Camera-type eye (tissue), 1 donor: ENCODE results near the gene SNAPIN. TPM values are rescaled to one million over a fixed set of nuclear protein-coding genes. Genes with fewer than 3 reads are reported as not detected.

Source experiments
- total RNA-seq: library from RNA; depleted of rRNA; stranded (reverse); fragments of >200 nt; gene quantifications from one replicate; pipeline ENCODE4 v1.2.3, GENCODE V29; 2014

The SNAPIN gene, protein sequence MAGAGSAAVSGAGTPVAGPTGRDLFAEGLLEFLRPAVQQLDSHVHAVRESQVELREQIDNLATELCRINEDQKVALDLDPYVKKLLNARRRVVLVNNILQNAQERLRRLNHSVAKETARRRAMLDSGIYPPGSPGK
- total RNA-seq = 43.6 TPM

GRCh38 chr1:153658400-153659174 is at the start of gene SNAPIN:
TSS of gene SNAPIN (plus strand) at chr1:153658703. CDS start at chr1:153658744, 41 bp downstream.

GRCh38 chr1:153612755-153613331 is 45.7 kb upstream of the SNAPIN start, which contains the start of gene S100A16:
TSS of gene S100A16 (minus strand) at chr1:153613137. CDS start at chr1:153608151, 4,986 bp downstream.

GRCh38 chr1:153616144-153616916 is 42.2 kb upstream of the SNAPIN start, which contains the start of gene S100A14:
TSS of gene S100A14 (minus strand) at chr1:153616325. CDS start at chr1:153615858, 467 bp downstream.

DNA sequence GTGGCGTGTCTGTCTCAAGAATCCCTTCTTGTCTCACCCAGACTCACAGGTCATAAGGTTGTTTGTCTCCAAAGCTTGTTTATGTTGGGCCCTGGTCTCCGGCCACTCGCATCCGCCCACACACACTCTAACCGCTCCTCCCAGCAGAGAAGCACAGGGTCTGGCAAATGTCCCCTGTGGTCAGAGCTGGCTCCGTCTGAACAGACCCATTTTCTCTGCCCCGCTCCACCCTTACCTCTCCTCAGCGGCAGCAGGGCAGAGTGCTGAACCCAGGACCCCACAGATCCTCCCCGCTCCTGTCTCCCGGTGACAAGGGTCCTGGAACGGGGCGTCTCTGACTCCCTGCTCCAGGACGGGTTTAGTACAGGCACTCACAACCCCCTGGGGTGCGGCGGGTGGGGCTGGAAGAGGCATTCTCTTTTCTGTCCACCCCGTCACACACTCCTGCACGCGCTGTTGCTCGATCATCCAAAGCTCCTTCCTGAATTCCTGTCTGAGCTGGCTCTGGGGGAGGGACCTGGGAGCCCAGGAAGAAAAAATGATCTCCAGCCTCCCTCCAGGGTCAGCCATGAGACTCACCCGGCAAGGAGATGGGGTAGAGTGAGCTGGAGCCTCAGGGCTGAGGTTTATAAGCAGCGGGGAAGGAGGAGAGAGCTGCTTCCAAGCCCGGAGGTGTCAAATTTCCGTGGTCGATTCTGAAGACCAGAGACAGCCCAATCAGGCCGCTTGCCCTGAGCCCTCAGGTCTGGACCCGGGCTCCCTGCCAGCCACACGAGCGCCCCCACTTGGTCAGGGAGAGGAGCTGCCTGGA is 31.4 kb upstream of the SNAPIN start, which contains the start of gene S100A13:
Gene S100A13 (minus strand): TSS at position 602 of the 811 bp plus-strand sequence. CDS start 1,033 bp downstream, outside the sequence.

DNA sequence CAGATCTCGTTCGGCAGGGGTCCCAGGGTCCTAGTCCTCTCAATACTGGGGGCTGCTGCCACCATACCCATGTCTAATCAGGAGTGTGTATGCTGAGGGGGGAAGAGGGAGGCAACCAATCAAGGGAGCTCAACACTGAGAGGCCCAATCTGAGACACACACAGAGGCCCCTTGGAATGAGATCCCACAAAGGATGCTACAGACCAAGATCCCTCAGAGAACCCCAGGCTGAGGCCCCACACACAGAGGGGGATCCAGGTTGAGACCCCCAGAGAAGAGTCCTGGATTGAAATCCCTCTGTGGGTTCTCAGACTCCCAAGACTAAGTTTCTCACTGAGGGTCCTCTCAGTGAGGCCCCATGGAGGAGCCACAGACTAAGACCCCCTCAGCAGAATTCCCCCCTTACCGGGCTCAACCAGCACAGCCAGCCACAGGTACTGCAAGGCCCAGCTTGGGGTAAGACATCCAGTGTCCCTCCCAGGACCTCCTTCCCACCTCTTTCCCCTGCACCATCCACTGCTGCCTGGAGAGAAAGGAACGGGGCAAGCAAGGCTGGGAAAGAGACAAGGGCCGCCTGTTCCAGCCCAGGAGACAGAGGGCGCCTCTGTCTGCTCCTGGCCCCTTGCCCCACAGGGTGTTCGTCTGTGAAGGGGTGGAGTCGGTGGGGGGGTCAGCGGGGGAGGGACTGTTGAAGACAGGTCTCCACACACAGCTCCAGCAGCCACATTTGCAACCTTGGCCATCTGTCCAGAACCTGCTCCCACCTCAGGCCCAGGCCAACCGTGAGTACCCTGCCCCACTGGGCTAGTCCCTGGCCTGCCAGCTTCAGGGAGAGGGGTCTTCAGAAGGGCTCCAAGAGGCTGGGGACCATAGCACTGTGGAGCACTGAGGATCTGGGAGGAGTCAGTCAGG is 30.5 kb upstream of the SNAPIN start, which contains the start of gene S100A1:
Gene S100A1 (plus strand): TSS at position 720 of the 912 bp plus-strand sequence. CDS start 2,088 bp downstream, outside the sequence.

DNA sequence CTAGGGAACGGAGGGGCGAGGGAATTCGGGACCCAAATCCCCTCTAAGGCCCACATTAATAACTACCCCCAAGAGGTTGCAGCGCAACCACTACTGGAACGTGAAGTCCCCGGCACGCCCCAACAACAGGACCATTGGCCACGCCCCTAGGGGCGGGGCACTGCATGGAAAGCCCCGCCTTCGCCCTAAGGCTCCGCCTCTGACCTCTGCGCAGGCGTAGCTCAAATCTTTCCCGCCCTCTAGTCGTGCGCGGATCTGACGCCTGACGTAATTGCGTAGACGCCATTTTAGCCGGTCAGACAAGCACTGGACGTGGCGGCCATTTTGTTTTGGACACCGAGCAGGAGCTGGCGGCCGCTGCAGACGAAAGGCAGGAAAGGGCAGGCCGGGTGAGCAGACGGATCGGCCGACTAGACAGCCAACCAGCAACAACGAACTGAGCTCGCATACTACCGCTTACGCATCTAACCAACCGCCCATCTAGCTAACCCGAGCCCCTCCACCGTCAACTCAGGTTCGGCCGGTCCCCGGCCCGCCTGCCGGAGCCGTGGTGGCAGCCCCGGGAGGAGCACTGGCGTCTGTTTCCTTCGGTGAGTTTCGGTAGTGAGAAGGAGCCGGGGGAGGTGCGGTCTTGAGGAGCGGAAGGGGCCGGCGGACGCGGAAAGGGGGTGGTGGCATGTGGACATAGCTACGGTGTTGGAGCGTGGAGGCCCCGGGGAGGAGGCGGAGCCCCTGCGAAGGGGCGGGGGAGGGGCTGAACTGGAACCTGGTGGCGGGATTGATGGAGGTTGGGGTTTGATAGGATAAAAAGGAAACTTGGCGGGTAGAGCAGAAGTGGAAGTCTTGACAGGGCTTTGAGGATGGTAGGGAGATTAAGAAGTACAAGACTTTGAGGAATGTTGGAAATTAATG is 24.5 kb upstream of the SNAPIN start, which contains the start of gene CHTOP:
Gene CHTOP (plus strand): TSS at position 313 of the 912 bp plus-strand sequence. CDS start 2,523 bp downstream, outside the sequence.

DNA sequence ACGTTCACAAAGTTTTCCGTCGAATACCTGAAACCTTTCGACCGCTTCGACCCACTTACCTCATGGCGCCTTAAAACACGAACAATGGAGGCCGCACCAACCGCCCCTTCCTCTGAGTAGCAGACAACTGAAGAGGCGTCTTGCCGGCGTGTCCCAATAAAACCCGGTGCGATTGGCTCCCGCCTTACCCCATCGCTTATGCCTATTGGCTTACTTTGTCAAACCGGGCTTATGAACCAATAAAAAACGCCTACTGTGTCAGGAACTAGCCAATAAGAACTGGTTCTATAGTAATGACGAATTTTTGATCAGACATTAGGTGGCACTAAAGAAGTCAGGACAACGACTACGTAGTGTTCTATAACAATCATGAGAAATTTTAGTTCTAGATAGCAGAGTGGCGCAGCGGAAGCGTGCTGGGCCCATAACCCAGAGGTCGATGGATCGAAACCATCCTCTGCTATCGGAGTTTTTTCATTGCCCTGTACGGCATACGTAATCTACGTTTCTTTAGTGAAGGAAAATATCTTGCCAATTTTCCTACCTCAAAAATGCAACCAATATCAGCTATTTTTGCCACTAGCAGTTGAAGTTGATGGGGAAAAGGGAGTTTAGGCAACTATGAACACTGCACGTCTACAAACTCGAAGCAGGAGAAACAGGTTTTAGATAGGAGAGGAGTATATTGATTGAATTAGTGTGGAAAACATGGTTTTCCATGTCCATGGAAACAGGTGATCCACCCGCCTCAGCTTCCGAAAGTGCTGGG is 12.5 kb downstream of the SNAPIN start, which contains the start of gene ILF2:
Gene ILF2 (minus strand): TSS at position 135 of the 769 bp plus-strand sequence. CDS start 71 bp downstream, at position 64.

DNA sequence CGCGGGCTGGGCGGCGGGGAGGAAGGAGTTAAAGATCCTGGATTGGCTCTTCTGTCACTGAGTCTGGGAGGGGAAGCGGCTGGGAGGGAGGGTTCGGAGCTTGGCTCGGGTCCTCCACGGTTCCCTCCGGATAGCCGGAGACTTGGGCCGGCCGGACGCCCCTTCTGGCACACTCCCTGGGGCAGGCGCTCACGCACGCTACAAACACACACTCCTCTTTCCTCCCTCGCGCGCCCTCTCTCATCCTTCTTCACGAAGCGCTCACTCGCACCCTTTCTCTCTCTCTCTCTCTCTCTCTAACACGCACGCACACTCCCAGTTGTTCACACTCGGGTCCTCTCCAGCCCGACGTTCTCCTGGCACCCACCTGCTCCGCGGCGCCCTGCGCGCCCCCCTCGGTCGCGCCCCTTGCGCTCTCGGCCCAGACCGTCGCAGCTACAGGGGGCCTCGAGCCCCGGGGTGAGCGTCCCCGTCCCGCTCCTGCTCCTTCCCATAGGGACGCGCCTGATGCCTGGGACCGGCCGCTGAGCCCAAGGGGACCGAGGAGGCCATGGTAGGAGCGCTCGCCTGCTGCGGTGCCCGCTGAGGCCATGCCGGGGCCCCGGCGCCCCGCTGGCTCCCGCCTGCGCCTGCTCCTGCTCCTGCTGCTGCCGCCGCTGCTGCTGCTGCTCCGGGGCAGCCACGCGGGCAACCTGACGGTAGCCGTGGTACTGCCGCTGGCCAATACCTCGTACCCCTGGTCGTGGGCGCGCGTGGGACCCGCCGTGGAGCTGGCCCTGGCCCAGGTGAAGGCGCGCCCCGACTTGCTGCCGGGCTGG is 20.2 kb downstream of the SNAPIN start, which contains the start of gene NPR1:
Gene NPR1 (plus strand): TSS at position 170 of the 818 bp plus-strand sequence. CDS start 421 bp downstream, at position 591.

Other genes with a start within 250 kb of the SNAPIN start
- gene S100A7A, start 242.2 kb upstream of the SNAPIN start, total RNA-seq = not detected
- gene S100A7, start 198.1 kb upstream of the SNAPIN start, total RNA-seq = not detected
- 36.1 TPM for gene S100A6, start 122.7 kb upstream of the SNAPIN start, total RNA-seq
- gene S100A5, start 117.8 kb upstream of the SNAPIN start, total RNA-seq = not detected
- gene S100A4, start 112.9 kb upstream of the SNAPIN start, total RNA-seq = 77.8 TPM
- gene S100A3, start 109.4 kb upstream of the SNAPIN start, total RNA-seq = 1.0 TPM
- 2.3 TPM for gene S100A2, start 92.9 kb upstream of the SNAPIN start, total RNA-seq
- gene S100A16, start 45.6 kb upstream of the SNAPIN start, total RNA-seq = 39.4 TPM
- gene S100A14, start 42.4 kb upstream of the SNAPIN start, total RNA-seq = 4.4 TPM
- 13.2 TPM for gene S100A13, start 31.2 kb upstream of the SNAPIN start, total RNA-seq
- gene S100A1, start 30.3 kb upstream of the SNAPIN start, total RNA-seq = 3.5 TPM
- gene CHTOP, start 24.6 kb upstream of the SNAPIN start, total RNA-seq = 109 TPM
- gene ILF2, start 12.3 kb downstream of the SNAPIN start, total RNA-seq = 175 TPM
- gene NPR1, start 20.0 kb downstream of the SNAPIN start, total RNA-seq = 6.8 TPM
- gene INTS3, start 69.3 kb downstream of the SNAPIN start, total RNA-seq = 55.7 TPM
- 16.4 TPM for gene SLC27A3, start 116.7 kb downstream of the SNAPIN start, total RNA-seq